GM23338 (cell line): Measurements from ENCODE around the gene TOX2. TPM values are rescaled to one million over a fixed set of nuclear protein-coding genes. Genes with fewer than 3 reads are reported as not detected.

ENCODE experiments used
- ATAC-seq: fragments of 200-7000 bp; cut with Tn5 transposase; 3 replicates; pipeline ENCODE4 v1.9.1; 2020
- DNase-seq: peaks from one replicate; pipeline ENCODE4 v3.0.0-alpha.2; 2015; ENCODE audit warnings: low spot score
- H2AFZ ChIP-seq: fragments of 200-600 bp; sonication (generic); 2 replicates; pipeline ENCODE4 v1.8.0; 2016; ENCODE audit warnings: antibody characterized with exemption, mild to moderate bottlenecking, moderate library complexity
- H3F3A ChIP-seq: fragments of 200-600 bp; sonication (generic); replicated peaks from 2 replicates; pipeline ENCODE4 v1.8.0; 2017; ENCODE audit warnings: antibody characterized with exemption, mixed run types, low read depth
- H3K27ac ChIP-seq: fragments of 200-600 bp; sonication (generic); 2 replicates; pipeline ENCODE4 v1.6.1; 2016; ENCODE audit warnings: low read depth
- H3K27me3 ChIP-seq: fragments of 200-600 bp; sonication (generic); 2 replicates; pipeline ENCODE4 v1.8.0; 2016; ENCODE audit warnings: mild to moderate bottlenecking, mixed run types, moderate library complexity; ENCODE audit not compliant: insufficient read depth
- H3K36me3 ChIP-seq: fragments of 200-600 bp; sonication (generic); 2 replicates; pipeline ENCODE4 v1.8.0; 2016; ENCODE audit warnings: mild to moderate bottlenecking; ENCODE audit not compliant: insufficient read depth
- H3K4me1 ChIP-seq: fragments of 200-600 bp; sonication (generic); 2 replicates; pipeline ENCODE4 v1.8.0; 2016; ENCODE audit warnings: mild to moderate bottlenecking, moderate library complexity; ENCODE audit not compliant: insufficient read depth
- H3K4me2 ChIP-seq: fragments of 200-600 bp; sonication (generic); 2 replicates; pipeline ENCODE4 v1.7.1; 2017; ENCODE audit warnings: mixed run types
- H3K4me3 ChIP-seq: fragments of 200-600 bp; sonication (generic); 2 replicates; pipeline ENCODE4 v1.6.1; 2016; ENCODE audit warnings: mixed run types
- H3K79me2 ChIP-seq: fragments of 200-600 bp; sonication (generic); replicated peaks from 2 replicates; pipeline ENCODE4 v1.8.0; 2017; ENCODE audit warnings: mild to moderate bottlenecking; ENCODE audit not compliant: insufficient read depth
- H3K9me2 ChIP-seq: fragments of 200-600 bp; sonication (generic); 2 replicates; pipeline ENCODE4 v1.8.0; 2017; ENCODE audit not compliant: insufficient read depth
- H4K20me1 ChIP-seq: fragments of 200-600 bp; sonication (generic); replicated peaks from 2 replicates; pipeline ENCODE4 v1.8.0; 2017; ENCODE audit warnings: mild to moderate bottlenecking; ENCODE audit not compliant: insufficient read depth
- H3K27ac Mint-ChIP-seq: 2 replicates; pipeline ENCODE4 v1.8.0; 2020; ENCODE audit warnings: inconsistent platforms, mild to moderate bottlenecking, moderate library complexity, mixed read lengths
- H3K27me3 Mint-ChIP-seq: 3 replicates; pipeline ENCODE4 v1.8.0; 2022; ENCODE audit warnings: low read depth, mild to moderate bottlenecking, moderate library complexity, mixed read lengths, inconsistent platforms; ENCODE audit not compliant: insufficient read depth, poor library complexity
- H3K36me3 Mint-ChIP-seq: 3 replicates; pipeline ENCODE4 v1.8.0; 2021; ENCODE audit warnings: low read depth, mild to moderate bottlenecking, inconsistent platforms, moderate library complexity, mixed read lengths
- H3K4me1 Mint-ChIP-seq: 3 replicates; pipeline ENCODE4 v1.8.0; 2020; ENCODE audit warnings: mild to moderate bottlenecking, inconsistent platforms, mixed read lengths
- H3K4me3 Mint-ChIP-seq: 3 replicates; pipeline ENCODE4 v1.8.0; 2021; ENCODE audit warnings: moderate library complexity, mild to moderate bottlenecking, inconsistent platforms, mixed read lengths
- H3K9me3 Mint-ChIP-seq: 3 replicates; pipeline ENCODE4 v1.8.0; 2020; ENCODE audit warnings: moderate library complexity, mild to moderate bottlenecking, inconsistent platforms, mixed read lengths
- ETS1 ChIP-seq: IDR thresholded peaks from 2 replicates; pipeline ENCODE4 v1.6.1; 2016; ENCODE audit warnings: antibody characterized with exemption
- JUNB ChIP-seq: IDR thresholded peaks from one replicate; pipeline ENCODE4 v1.6.1; 2016; ENCODE audit warnings: antibody characterized with exemption; ENCODE audit not compliant: unreplicated experiment
- POLR2AphosphoS5 ChIP-seq: IDR thresholded peaks from 2 replicates; pipeline ENCODE4 v1.6.1; 2016; ENCODE audit warnings: antibody characterized with exemption, low read depth
- ZNF114 ChIP-seq: fragments of 250-450 bp; sonication (Bioruptor Pico); IDR thresholded peaks from 2 replicates; pipeline ENCODE4 v1.5.0; 2020; ENCODE audit warnings: mild to moderate bottlenecking, moderate library complexity
- ZNF331 ChIP-seq: fragments of 250-450 bp; sonication (Bioruptor Pico); IDR thresholded peaks from 2 replicates; pipeline ENCODE4 v1.5.0; 2020; ENCODE audit warnings: low read depth, mild to moderate bottlenecking, moderate library complexity
- polyA plus RNA-seq: library from polyadenylated mRNA; unstranded; fragments of >200 nt; fragmentation: Nextera tagmentation; extraction: Ambion mirVana; gene quantifications from 2 replicates; pipeline ENCODE4 v1.2.1, GENCODE V29; 2016
- total RNA-seq: library from RNA; depleted of rRNA; stranded (reverse); fragments of >200 nt; shearing (Covaris generic); gene quantifications from 2 replicates; pipeline ENCODE4 v1.2.3, GENCODE V29; 2014
- TF ChIP-seq, protein P1 (sequence below): fragments of 250-450 bp; sonication (Bioruptor Pico); IDR thresholded peaks from 2 replicates; pipeline ENCODE4 v1.5.0; 2020; ENCODE audit warnings: mild to moderate bottlenecking, moderate library complexity

The TOX2 gene
- total and polyA plus RNA-seq, 2 experiments from 2014 or later = 1.4 to 1.5 TPM

DNA sequence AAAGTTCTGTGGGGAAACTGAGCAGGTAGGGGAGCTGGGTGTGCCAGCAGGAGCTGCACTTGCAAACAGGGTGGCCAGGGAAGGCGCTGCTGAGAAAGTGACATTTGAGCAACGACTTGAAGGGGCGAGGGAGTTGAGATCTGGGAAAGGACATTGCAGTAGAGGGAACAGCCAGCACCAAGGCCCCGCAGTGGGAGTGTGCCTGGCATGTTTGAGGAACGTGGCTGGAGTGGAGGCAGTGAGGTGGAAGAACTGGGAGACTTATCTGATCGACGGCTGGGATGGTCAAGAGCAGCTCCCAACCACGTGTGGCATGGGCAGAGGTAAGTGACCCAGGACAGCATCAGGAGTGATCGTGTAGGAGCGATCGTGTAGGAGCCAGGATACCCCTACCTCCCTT is 77.3 kb downstream of the TOX2 start (continued):
- TF ChIP-seq, protein P1, sequence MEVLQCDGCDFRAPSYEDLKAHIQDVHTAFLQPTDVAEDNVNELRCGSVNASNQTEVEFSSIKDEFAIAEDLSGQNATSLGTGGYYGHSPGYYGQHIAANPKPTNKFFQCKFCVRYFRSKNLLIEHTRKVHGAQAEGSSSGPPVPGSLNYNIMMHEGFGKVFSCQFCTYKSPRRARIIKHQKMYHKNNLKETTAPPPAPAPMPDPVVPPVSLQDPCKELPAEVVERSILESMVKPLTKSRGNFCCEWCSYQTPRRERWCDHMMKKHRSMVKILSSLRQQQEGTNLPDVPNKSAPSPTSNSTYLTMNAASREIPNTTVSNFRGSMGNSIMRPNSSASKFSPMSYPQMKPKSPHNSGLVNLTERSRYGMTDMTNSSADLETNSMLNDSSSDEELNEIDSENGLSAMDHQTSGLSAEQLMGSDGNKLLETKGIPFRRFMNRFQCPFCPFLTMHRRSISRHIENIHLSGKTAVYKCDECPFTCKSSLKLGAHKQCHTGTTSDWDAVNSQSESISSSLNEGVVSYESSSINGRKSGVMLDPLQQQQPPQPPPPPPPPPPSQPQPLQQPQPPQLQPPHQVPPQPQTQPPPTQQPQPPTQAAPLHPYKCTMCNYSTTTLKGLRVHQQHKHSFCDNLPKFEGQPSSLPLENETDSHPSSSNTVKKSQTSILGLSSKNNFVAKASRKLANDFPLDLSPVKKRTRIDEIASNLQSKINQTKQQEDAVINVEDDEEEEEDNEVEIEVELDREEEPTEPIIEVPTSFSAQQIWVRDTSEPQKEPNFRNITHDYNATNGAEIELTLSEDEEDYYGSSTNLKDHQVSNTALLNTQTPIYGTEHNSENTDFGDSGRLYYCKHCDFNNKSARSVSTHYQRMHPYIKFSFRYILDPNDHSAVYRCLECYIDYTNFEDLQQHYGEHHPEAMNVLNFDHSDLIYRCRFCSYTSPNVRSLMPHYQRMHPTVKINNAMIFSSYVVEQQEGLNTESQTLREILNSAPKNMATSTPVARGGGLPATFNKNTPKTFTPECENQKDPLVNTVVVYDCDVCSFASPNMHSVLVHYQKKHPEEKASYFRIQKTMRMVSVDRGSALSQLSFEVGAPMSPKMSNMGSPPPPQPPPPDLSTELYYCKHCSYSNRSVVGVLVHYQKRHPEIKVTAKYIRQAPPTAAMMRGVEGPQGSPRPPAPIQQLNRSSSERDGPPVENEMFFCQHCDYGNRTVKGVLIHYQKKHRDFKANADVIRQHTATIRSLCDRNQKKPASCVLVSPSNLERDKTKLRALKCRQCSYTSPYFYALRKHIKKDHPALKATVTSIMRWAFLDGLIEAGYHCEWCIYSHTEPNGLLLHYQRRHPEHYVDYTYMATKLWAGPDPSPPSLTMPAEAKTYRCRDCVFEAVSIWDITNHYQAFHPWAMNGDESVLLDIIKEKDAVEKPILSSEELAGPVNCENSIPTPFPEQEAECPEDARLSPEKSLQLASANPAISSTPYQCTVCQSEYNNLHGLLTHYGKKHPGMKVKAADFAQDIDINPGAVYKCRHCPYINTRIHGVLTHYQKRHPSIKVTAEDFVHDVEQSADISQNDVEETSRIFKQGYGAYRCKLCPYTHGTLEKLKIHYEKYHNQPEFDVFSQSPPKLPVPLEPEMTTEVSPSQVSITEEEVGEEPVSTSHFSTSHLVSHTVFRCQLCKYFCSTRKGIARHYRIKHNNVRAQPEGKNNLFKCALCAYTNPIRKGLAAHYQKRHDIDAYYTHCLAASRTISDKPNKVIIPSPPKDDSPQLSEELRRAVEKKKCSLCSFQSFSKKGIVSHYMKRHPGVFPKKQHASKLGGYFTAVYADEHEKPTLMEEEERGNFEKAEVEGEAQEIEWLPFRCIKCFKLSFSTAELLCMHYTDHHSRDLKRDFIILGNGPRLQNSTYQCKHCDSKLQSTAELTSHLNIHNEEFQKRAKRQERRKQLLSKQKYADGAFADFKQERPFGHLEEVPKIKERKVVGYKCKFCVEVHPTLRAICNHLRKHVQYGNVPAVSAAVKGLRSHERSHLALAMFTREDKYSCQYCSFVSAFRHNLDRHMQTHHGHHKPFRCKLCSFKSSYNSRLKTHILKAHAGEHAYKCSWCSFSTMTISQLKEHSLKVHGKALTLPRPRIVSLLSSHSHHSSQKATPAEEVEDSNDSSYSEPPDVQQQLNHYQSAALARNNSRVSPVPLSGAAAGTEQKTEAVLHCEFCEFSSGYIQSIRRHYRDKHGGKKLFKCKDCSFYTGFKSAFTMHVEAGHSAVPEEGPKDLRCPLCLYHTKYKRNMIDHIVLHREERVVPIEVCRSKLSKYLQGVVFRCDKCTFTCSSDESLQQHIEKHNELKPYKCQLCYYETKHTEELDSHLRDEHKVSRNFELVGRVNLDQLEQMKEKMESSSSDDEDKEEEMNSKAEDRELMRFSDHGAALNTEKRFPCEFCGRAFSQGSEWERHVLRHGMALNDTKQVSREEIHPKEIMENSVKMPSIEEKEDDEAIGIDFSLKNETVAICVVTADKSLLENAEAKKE (CRISPR knock-in tag) = no peak
- no peak for TF ChIP-seq POLR2AphosphoS5

- Histone ChIP-seq H3K27me3 (no peaks in the 10 kb centered on the region), H3K79me2 (no peaks in the 10 kb centered on the region), H3K4me3 (no peak overlapping the region), H3K36me3 (no peaks in the 10 kb centered on the region), H3K4me2 (no peak overlapping the region), H3K27ac (no peak overlapping the region), H4K20me1 (no peaks in the 10 kb centered on the region), H3K4me1 (no peaks in the 10 kb centered on the region), H3K9me2 (no peaks in the 10 kb centered on the region), H2AFZ (no peak overlapping the region), H3F3A (no peaks in the 10 kb centered on the region)
- Mint-ChIP-seq H3K27ac (no peak overlapping the region), H3K9me3 (peaks cover 6% of the 10 kb centered on the region; the same call in 1 of the 3 replicates), H3K4me1 (no peaks in the 10 kb centered on the region), H3K36me3 (no peaks in the 10 kb centered on the region), H3K27me3 (peaks cover 2% of the 10 kb centered on the region), H3K4me3 (no peak overlapping the region)
- ATAC-seq = no peak
- TF ChIP-seq ZNF331 = no peak
- DNase-seq = no peak
Observed at GRCh38 chr20:43992885-43993284, 78.2 kb downstream of the TOX2 start.

DNA sequence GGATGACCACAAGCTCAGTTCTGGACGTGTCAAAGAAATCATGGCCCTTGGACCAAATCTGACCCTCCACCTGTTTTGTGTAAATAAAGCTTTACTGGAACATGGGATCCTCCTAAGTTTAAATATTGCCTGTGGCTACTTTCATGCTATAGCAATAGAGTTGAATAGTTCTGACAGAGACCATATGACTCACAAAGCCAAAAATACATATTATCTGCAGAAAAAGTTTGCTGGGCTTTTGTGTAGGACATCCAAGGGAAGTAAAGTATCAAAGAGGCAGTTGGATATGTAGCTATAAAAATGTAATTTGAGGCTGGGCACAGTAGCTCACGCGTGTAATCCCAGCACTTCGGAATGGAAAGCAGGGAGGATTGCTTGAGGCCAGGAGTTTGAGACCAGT is 78.9 kb downstream of the TOX2 start:
- Mint-ChIP-seq H3K27ac (no peak overlapping the region), H3K4me3 (no peak overlapping the region), H3K36me3 (no peaks in the 10 kb centered on the region), H3K4me1 (no peaks in the 10 kb centered on the region), H3K27me3 (peaks cover 2% of the 10 kb centered on the region), H3K9me3 (peaks cover 6% of the 10 kb centered on the region; the same call in 1 of the 3 replicates)
- ATAC-seq (no peak), DNase-seq (no peak)
- Histone ChIP-seq H3F3A (no peaks in the 10 kb centered on the region), H3K9me2 (no peaks in the 10 kb centered on the region), H3K4me3 (no peak overlapping the region), H3K4me2 (no peak overlapping the region), H3K27ac (no peak overlapping the region), H3K79me2 (no peaks in the 10 kb centered on the region), H3K4me1 (no peaks in the 10 kb centered on the region), H4K20me1 (no peaks in the 10 kb centered on the region), H3K27me3 (no peaks in the 10 kb centered on the region), H2AFZ (no peak overlapping the region), H3K36me3 (no peaks in the 10 kb centered on the region)
- TF ChIP-seq ZNF331 = no peak
- TF ChIP-seq ETS1 = no peak
- TF ChIP-seq JUNB = no peak
- no peak for TF ChIP-seq ZNF114 (CRISPR knock-in tag)
